ENCODE data around the gene F7.

GRCh38 chr13:113069861-113070805 lies 35.5 kb upstream of the F7 start:
- TF ChIP-seq POLR2AphosphoS5 (IDR thresholded peaks at IDR 0.05; ENCODE audit: borderline replicate concordance, low read depth, low read length) (no peak), EZH2 (IDR thresholded peaks at IDR 0.05) (no peak)
